ENCODE measurements around the gene AK1. TPM values are rescaled to one million over a fixed set of nuclear protein-coding genes. Genes with fewer than 3 reads are reported as not detected.

AK1 gene
- total RNA-seq, 1 experiment from 2014 or later = 39.2 TPM

DNA sequence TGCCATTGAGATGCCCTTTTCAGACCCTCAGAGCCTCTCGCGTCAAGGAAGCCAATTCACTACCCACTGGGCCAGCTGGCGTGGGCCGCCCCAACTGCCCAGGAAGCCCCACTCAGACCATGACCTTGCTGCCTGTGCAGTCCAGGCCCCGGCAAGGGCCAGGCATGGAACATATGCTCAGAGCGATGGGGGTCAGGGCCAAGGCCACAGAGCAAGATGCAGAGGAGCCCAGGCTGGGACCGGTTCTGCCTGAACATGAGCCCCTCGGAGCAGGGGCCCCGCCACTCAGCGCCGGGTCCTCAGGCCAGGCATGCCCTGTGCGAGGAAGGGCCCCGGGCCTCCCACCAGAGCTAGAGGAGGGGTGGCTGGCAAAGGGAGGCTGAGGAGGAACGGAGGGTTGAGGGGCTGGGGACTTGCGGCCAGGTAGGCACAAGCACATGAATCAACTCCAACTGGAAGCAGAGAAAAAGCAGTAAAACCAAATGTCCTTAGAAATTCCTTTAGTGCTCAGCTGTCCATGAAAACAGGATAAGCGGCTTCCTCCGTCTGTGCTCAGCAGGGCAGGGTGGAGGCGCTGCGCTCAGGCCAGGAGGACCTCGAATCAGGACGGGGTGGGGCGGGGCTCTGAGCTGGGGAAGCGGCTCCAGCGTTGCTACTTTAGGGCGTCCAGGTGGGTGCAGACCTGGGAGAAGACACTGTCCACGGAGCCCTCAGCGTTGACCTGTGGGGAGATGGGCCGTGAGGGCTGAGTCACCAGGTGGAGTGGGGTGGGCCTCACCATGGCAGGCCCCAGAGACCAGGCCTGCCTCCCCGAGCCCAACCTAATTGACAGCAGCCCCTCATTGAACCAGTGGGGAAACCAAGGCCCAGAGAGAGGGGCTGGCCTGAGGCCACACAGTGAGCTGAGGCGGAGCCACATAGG, 9.9 kb downstream of the AK1 start:
- Mint-ChIP-seq H3K27me3 (ENCODE audit: insufficient read depth, unreplicated experiment) (no peaks in the 10 kb centered on the region), H3K4me3 (ENCODE audit: unreplicated experiment) (no peak overlapping the region), H3K27ac (ENCODE audit: unreplicated experiment) (no peak overlapping the region), H3K4me1 (ENCODE audit: low read depth, unreplicated experiment) (peaks cover 11% of the 10 kb centered on the region), H3K36me3 (ENCODE audit: insufficient read depth, unreplicated experiment) (peaks cover 5% of the 10 kb centered on the region), H3K9me3 (ENCODE audit: unreplicated experiment) (no peaks in the 10 kb centered on the region)
- TF ChIP-seq, protein P1, sequence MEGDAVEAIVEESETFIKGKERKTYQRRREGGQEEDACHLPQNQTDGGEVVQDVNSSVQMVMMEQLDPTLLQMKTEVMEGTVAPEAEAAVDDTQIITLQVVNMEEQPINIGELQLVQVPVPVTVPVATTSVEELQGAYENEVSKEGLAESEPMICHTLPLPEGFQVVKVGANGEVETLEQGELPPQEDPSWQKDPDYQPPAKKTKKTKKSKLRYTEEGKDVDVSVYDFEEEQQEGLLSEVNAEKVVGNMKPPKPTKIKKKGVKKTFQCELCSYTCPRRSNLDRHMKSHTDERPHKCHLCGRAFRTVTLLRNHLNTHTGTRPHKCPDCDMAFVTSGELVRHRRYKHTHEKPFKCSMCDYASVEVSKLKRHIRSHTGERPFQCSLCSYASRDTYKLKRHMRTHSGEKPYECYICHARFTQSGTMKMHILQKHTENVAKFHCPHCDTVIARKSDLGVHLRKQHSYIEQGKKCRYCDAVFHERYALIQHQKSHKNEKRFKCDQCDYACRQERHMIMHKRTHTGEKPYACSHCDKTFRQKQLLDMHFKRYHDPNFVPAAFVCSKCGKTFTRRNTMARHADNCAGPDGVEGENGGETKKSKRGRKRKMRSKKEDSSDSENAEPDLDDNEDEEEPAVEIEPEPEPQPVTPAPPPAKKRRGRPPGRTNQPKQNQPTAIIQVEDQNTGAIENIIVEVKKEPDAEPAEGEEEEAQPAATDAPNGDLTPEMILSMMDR (IDR thresholded peaks at IDR 0.05; ENCODE audit: insufficient read depth in 1 of 2, low read depth in 1 of 2, low read length in 1 of 2, severe bottlenecking in 1 of 2, unreplicated experiment in 1 of 2) = no peak
- POLR2A ChIA-PET = no interaction called here
- Histone ChIP-seq H3K27me3 (replicated peaks; ENCODE audit: control insufficient read depth, insufficient read depth, low read length) (no peaks in the 10 kb centered on the region), H3K4me1 (no peaks in the 10 kb centered on the region), H3K9me3 (no peaks in the 10 kb centered on the region), H3K4me3 (ENCODE audit: low read depth, low read length) (no peak overlapping the region), H3K36me3 (ENCODE audit: control insufficient read depth, insufficient read depth, low read length) (no peaks in the 10 kb centered on the region)
- intact Hi-C loops (cut with micrococcal nuclease; ENCODE audit: unreplicated experiment) = no loop called here
- CTCF ChIA-PET = interaction anchor here (0.9 kb wide), 1 partner anchor 30 kb away, joined by 3 read pairs; no protein-coding TSS in a partner anchor
- no peak for DNase-seq
- no TSS peak for BruUV-seq (replicated peaks)

GRCh38 chr9:127866535-127866934, 10.9 kb downstream of the AK1 start:
- ChIA-PET POLR2A (no interaction called here), CTCF (interaction anchor here (1.1 kb wide), 1 partner anchor 65 kb away, joined by 3 read pairs; no protein-coding TSS in a partner anchor)
- H3K27ac Mint-ChIP-seq (ENCODE audit: unreplicated experiment) = no peak overlapping the region
- peaks cover 5% of the 10 kb centered on the region for H3K36me3 Mint-ChIP-seq (ENCODE audit: insufficient read depth, unreplicated experiment)
- no peaks in the 10 kb centered on the region for H3K36me3 ChIP-seq (ENCODE audit: control insufficient read depth, insufficient read depth, low read length)
- no peaks in the 10 kb centered on the region for H3K9me3 Mint-ChIP-seq (ENCODE audit: unreplicated experiment)
- no TSS peak for BruUV-seq (replicated peaks)
- no peaks in the 10 kb centered on the region for H3K9me3 ChIP-seq
- H3K4me3 Mint-ChIP-seq (ENCODE audit: unreplicated experiment) = no peak overlapping the region
- no peaks in the 10 kb centered on the region for H3K27me3 ChIP-seq (replicated peaks; ENCODE audit: control insufficient read depth, insufficient read depth, low read length)
- intact Hi-C loops (cut with micrococcal nuclease; ENCODE audit: unreplicated experiment) = no loop called here
- TF ChIP-seq, protein P1 (IDR thresholded peaks at IDR 0.05; ENCODE audit: insufficient read depth in 1 of 2, low read depth in 1 of 2, low read length in 1 of 2, severe bottlenecking in 1 of 2, unreplicated experiment in 1 of 2) = no peak
- H3K4me1 Mint-ChIP-seq (ENCODE audit: low read depth, unreplicated experiment) = peaks cover 11% of the 10 kb centered on the region
- H3K4me3 ChIP-seq (ENCODE audit: low read depth, low read length) = no peak overlapping the region
- DNase-seq = no peak
- no peaks in the 10 kb centered on the region for H3K27me3 Mint-ChIP-seq (ENCODE audit: insufficient read depth, unreplicated experiment)
- H3K4me1 ChIP-seq = 0 out of 2 replicates have a peak, but pooled peaks cover 4% of the 10 kb centered on the region

DNA sequence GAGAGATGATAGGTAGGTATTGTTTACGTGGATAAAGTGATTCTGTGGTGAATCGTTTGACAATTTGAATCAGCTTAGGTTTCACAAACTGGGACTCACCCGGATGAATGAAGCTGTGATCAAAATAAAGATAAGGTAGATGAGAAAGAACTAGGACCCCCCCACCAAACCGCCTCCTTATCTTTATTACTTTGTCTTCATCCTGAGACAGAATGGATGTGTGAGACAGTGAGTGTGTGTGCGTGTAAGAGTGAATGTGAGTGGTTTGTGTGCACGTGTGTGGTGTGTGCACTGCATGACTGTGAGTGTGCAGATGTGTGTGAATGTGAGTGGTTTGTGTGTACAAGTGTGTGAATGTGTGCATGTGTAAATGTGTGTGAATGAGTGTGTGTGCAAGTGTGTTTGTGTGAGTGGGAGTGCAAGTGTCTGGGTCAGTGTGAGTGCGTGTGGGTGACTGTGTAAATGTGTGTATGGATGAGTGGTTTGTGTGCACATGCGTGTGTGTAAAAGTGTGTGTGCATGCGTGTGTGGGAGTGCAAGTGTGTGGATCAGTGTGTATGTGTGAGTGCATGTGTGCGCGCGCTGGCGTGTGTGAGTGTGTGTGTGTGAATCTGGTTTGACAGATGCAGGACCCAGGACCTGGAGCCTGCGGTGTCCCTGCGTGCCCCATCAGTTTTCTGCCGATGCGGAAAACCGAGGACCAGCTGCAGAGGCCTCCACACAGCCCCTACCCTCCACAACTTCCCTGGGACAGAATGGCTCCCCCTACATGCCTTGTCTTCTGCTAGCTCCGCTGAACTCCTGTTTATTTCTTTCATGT, 11.6 kb downstream of the AK1 start:
- no peak overlapping the region for H3K27ac Mint-ChIP-seq (ENCODE audit: unreplicated experiment)
- H3K27me3 Mint-ChIP-seq (ENCODE audit: insufficient read depth, unreplicated experiment) = no peaks in the 10 kb centered on the region
- TF ChIP-seq, protein P1 (IDR thresholded peaks at IDR 0.05; ENCODE audit: insufficient read depth in 1 of 2, low read depth in 1 of 2, low read length in 1 of 2, severe bottlenecking in 1 of 2, unreplicated experiment in 1 of 2) = no peak
- Histone ChIP-seq H3K27me3 (replicated peaks; ENCODE audit: control insufficient read depth, insufficient read depth, low read length) (no peaks in the 10 kb centered on the region), H3K9me3 (no peaks in the 10 kb centered on the region), H3K36me3 (ENCODE audit: control insufficient read depth, insufficient read depth, low read length) (no peaks in the 10 kb centered on the region), H3K4me3 (ENCODE audit: low read depth, low read length) (no peak overlapping the region), H3K4me1 (0 out of 2 replicates have a peak, but pooled peaks cover 4% of the 10 kb centered on the region)
- intact Hi-C loops (cut with micrococcal nuclease; ENCODE audit: unreplicated experiment) = no loop called here
- H3K36me3 Mint-ChIP-seq (ENCODE audit: insufficient read depth, unreplicated experiment) = peaks cover 8% of the 10 kb centered on the region
- H3K4me3 Mint-ChIP-seq (ENCODE audit: unreplicated experiment) = no peak overlapping the region
- ChIA-PET CTCF (interaction anchor here (1.1 to 1.6 kb wide), 2 partner anchors 65 to 131 kb away, joined by 3 read pairs; partner anchors contain the start of gene TOR2A), POLR2A (no interaction called here)
- no peaks in the 10 kb centered on the region for H3K9me3 Mint-ChIP-seq (ENCODE audit: unreplicated experiment)
- H3K4me1 Mint-ChIP-seq (ENCODE audit: low read depth, unreplicated experiment) = peaks cover 11% of the 10 kb centered on the region
- no TSS peak for BruUV-seq (replicated peaks)
- DNase-seq = no peak
